ENCODE measurements around the gene RDH11.

RDH11 gene

GRCh38 chr14:67665868-67666267 is 29.7 kb downstream of the RDH11 start:
- no peak for DNase-seq (ENCODE audit: extremely low spot score)
- ChIA-PET CTCF (interaction anchor here (0.8 to 13.7 kb wide), 22 partner anchors 10 to 239 kb away, joined by 3 to 203 read pairs (median 10); partner anchors contain the start of genes ARG2, PIGH and RDH12), POLR2A (no interaction called here)
- TF ChIP-seq, protein P1, sequence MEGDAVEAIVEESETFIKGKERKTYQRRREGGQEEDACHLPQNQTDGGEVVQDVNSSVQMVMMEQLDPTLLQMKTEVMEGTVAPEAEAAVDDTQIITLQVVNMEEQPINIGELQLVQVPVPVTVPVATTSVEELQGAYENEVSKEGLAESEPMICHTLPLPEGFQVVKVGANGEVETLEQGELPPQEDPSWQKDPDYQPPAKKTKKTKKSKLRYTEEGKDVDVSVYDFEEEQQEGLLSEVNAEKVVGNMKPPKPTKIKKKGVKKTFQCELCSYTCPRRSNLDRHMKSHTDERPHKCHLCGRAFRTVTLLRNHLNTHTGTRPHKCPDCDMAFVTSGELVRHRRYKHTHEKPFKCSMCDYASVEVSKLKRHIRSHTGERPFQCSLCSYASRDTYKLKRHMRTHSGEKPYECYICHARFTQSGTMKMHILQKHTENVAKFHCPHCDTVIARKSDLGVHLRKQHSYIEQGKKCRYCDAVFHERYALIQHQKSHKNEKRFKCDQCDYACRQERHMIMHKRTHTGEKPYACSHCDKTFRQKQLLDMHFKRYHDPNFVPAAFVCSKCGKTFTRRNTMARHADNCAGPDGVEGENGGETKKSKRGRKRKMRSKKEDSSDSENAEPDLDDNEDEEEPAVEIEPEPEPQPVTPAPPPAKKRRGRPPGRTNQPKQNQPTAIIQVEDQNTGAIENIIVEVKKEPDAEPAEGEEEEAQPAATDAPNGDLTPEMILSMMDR (IDR thresholded peaks at IDR 0.05; ENCODE audit: control extremely low read depth, extremely low read depth, low read depth, missing control alignments), result no peak

DNA sequence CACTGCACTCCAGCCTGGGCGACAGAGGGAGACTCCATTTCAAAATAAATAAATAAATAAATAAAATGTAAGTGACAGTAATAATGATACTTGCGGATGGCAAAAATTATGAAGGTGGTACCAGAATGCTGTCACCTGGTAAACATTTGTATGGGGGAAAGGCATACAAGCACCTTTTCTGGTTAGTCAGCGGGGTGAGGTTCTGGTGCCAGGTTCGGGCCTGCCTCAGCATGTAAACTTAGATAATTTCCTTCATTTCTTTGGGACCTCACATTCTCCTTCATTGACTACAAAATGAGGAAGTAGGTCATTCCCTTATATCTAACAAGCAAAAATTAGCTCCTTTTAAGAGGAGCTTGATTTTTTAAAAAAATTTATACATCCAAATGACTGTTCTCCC is 31.9 kb downstream of the RDH11 start:
- CTCF ChIA-PET, result interaction anchor here (1.3 to 13.7 kb wide), 12 partner anchors 10 to 237 kb away, joined by 3 to 203 read pairs (median 10); partner anchors contain the start of genes ARG2, PIGH, RDH12 and VTI1B
- POLR2A ChIA-PET, result no interaction called here
- DNase-seq (ENCODE audit: extremely low spot score), result no peak
- TF ChIP-seq, protein P1 (IDR thresholded peaks at IDR 0.05; ENCODE audit: control extremely low read depth, extremely low read depth, low read depth, missing control alignments), result no peak

GRCh38 chr14:67653651-67654280 is 41.8 kb downstream of the RDH11 start:
- POLR2A ChIA-PET, result no interaction called here
- TF ChIP-seq, protein P1 (IDR thresholded peaks at IDR 0.05; ENCODE audit: control extremely low read depth, extremely low read depth, low read depth, missing control alignments), result no peak
- CTCF ChIA-PET, result interaction anchor here (1.3 to 5.2 kb wide), 6 partner anchors 9 to 227 kb away, joined by 5 to 29 read pairs (median 7); partner anchors contain the start of gene PIGH
- DNase-seq (ENCODE audit: extremely low spot score), result no peak

GRCh38 chr14:67652189-67652588 is 43.4 kb downstream of the RDH11 start:
- no peak for DNase-seq (ENCODE audit: extremely low spot score)
- ChIA-PET CTCF (interaction anchor here (0.9 to 5.2 kb wide), 9 partner anchors 10 to 125 kb away, joined by 3 to 29 read pairs (median 5); partner anchors contain the start of genes ARG2 and PIGH), POLR2A (no interaction called here)
- TF ChIP-seq, protein P1 (IDR thresholded peaks at IDR 0.05; ENCODE audit: control extremely low read depth, extremely low read depth, low read depth, missing control alignments), result no peak

GRCh38 chr14:67650694-67651093 is 44.9 kb downstream of the RDH11 start:
- DNase-seq (ENCODE audit: extremely low spot score), result no peak
- TF ChIP-seq, protein P1 (IDR thresholded peaks at IDR 0.05; ENCODE audit: control extremely low read depth, extremely low read depth, low read depth, missing control alignments), result no peak
- POLR2A ChIA-PET, result no interaction called here
- CTCF ChIA-PET, result interaction anchor here (1.1 to 5.2 kb wide), 4 partner anchors 12 to 67 kb away, joined by 3 to 29 read pairs (median 6); no protein-coding TSS in a partner anchor

GRCh38 chr14:67650151-67650550 is 45.4 kb downstream of the RDH11 start:
- ChIA-PET POLR2A (no interaction called here), CTCF (interaction anchor here (1.2 to 5.2 kb wide), 2 partner anchors 12 to 17 kb away, joined by 3 to 29 read pairs; no protein-coding TSS in a partner anchor)
- TF ChIP-seq, protein P1 (IDR thresholded peaks at IDR 0.05; ENCODE audit: control extremely low read depth, extremely low read depth, low read depth, missing control alignments), result no peak
- DNase-seq (ENCODE audit: extremely low spot score), result no peak

Measured in GM10248 (cell line).